IMR-90 (cell line): ENCODE data around the gene COL18A1. TPM values are rescaled to one million over a fixed set of nuclear protein-coding genes. Genes with fewer than 3 reads are reported as not detected.

Source experiments
- ATAC-seq: fragments of 200-7000 bp; cut with Tn5 transposase; 2 replicates; pipeline ENCODE4 v1.9.1; 2020; ENCODE audit warnings: low read depth, mild to moderate bottlenecking, moderate library complexity
- BruUV-seq: library from RNA; stranded (reverse); fragments of 400-500 nt; replicated peaks from 2 replicates; lab custom pipeline; 2021; lab: Mats Ljungman, UMichigan
- CTCF ChIA-PET: fragments of 300-600 bp; formaldehyde crosslinking; extraction: SDS; loops from one replicate; lab custom pipeline; 2021; ENCODE audit warnings: antibody characterized with exemption; lab: Yijun Ruan, JAX
- POLR2A ChIA-PET: fragments of 300-600 bp; sonication (Branson Sonifier 250); formaldehyde crosslinking; loops from one replicate; lab custom pipeline; 2022; ENCODE audit warnings: antibody characterized with exemption; ENCODE audit not compliant: unreplicated experiment; lab: Charles Lee
- DNase-seq: peaks from one replicate; pipeline ENCODE4 v3.0.0; 2013
- H2AFZ ChIP-seq: replicated peaks from 2 replicates; pipeline ENCODE3; 2013; ENCODE audit warnings: low read length, mild to moderate bottlenecking; ENCODE audit not compliant: poor library complexity
- H2AK5ac ChIP-seq: 2 replicates; pipeline ENCODE4 v1.6.1; 2013; ENCODE audit warnings: low read depth, low read length, inconsistent platforms
- H2AK9ac ChIP-seq: replicated peaks from 2 replicates; pipeline ENCODE3; 2013; ENCODE audit warnings: mild to moderate bottlenecking, low read depth, low read length, moderate library complexity; ENCODE audit not compliant: poor library complexity
- H2BK120ac ChIP-seq: 2 replicates; pipeline ENCODE4 v1.6.1; 2013; ENCODE audit warnings: low read depth, low read length, inconsistent platforms
- H2BK15ac ChIP-seq: 3 replicates; pipeline ENCODE4 v1.6.1; 2013; ENCODE audit warnings: low read depth, low read length, inconsistent platforms
- H2BK20ac ChIP-seq: 2 replicates; pipeline ENCODE4 v1.6.1; 2013; ENCODE audit warnings: low read depth, mild to moderate bottlenecking, inconsistent platforms, low read length, moderate library complexity
- H2BK5ac ChIP-seq: 2 replicates; pipeline ENCODE4 v1.6.1; 2013; ENCODE audit warnings: mild to moderate bottlenecking, low read depth, low read length, inconsistent platforms; ENCODE audit not compliant: poor library complexity, severe bottlenecking
- H3K14ac ChIP-seq: replicated peaks from 2 replicates; pipeline ENCODE4 v1.6.1; 2013; ENCODE audit warnings: low read depth, low read length, inconsistent platforms
- H3K18ac ChIP-seq: 2 replicates; pipeline ENCODE4 v1.6.1; 2013; ENCODE audit warnings: low read depth, low read length, control low read depth
- H3K23ac ChIP-seq: 2 replicates; pipeline ENCODE4 v1.6.1; 2013; ENCODE audit warnings: low read depth, low read length, inconsistent platforms
- H3K27ac ChIP-seq: 2 replicates; pipeline ENCODE4 v1.5.1; 2013; ENCODE audit warnings: mild to moderate bottlenecking, control low read depth, low read length; ENCODE audit not compliant: insufficient read depth
- H3K27me3 ChIP-seq: 2 replicates; pipeline ENCODE4 v1.6.1; 2013; ENCODE audit warnings: low read length; ENCODE audit not compliant: control insufficient read depth, insufficient read depth
- H3K36me3 ChIP-seq: 2 replicates; pipeline ENCODE4 v1.6.1; 2013; ENCODE audit warnings: low read length, mixed read lengths; ENCODE audit not compliant: control insufficient read depth, insufficient read depth
- H3K4ac ChIP-seq: 2 replicates; pipeline ENCODE4 v1.6.1; 2013; ENCODE audit warnings: low read depth, low read length, inconsistent platforms
- H3K4me1 ChIP-seq: 2 replicates; pipeline ENCODE4 v1.6.1; 2013; ENCODE audit warnings: low read length, mixed read lengths; ENCODE audit not compliant: control insufficient read depth, insufficient read depth
- H3K4me2 ChIP-seq: 2 replicates; pipeline ENCODE4 v1.6.1; 2013; ENCODE audit warnings: low read depth, mild to moderate bottlenecking, control low read depth, low read length, moderate library complexity
- H3K4me3 ChIP-seq: 2 replicates; pipeline ENCODE4 v1.5.1; 2013; ENCODE audit warnings: low read depth, mild to moderate bottlenecking, control low read depth, low read length, moderate library complexity; ENCODE audit not compliant: insufficient read depth
- H3K56ac ChIP-seq: 2 replicates; pipeline ENCODE4 v1.6.1; 2013; ENCODE audit warnings: low read length, inconsistent platforms; ENCODE audit not compliant: insufficient read depth; ENCODE audit errors: extremely low read depth
- H3K79me1 ChIP-seq, 2 experiments: 2 replicates each; pipeline ENCODE4 v1.6.1; 2013; ENCODE audit warnings: low read length in 2 of 2, inconsistent platforms in 1 of 2, low read depth in 1 of 2
- H3K9ac ChIP-seq: 2 replicates; pipeline ENCODE4 v1.6.1; 2013; ENCODE audit warnings: low read depth, low read length, control low read depth
- H3K9me1 ChIP-seq: 2 replicates; pipeline ENCODE4 v1.6.1; 2013; ENCODE audit warnings: low read length, inconsistent platforms; ENCODE audit not compliant: insufficient read depth
- H3K9me3 ChIP-seq: 2 replicates; pipeline ENCODE4 v1.6.1; 2013; ENCODE audit warnings: low read length; ENCODE audit not compliant: control insufficient read depth, insufficient read depth
- H4K20me1 ChIP-seq: 2 replicates; pipeline ENCODE4 v1.6.1; 2013; ENCODE audit warnings: low read length, inconsistent platforms; ENCODE audit not compliant: insufficient read depth
- H4K5ac ChIP-seq: 2 replicates; pipeline ENCODE4 v1.6.1; 2013; ENCODE audit warnings: mild to moderate bottlenecking, low read depth, low read length, control low read depth
- H4K8ac ChIP-seq, 2 experiments: 2 replicates each; pipeline ENCODE4 v1.6.1; 2013; ENCODE audit warnings: low read depth in 2 of 2, low read length in 2 of 2, control low read depth in 1 of 2, inconsistent platforms in 1 of 2
- H4K91ac ChIP-seq: 2 replicates; pipeline ENCODE4 v1.6.1; 2013; ENCODE audit warnings: low read depth, low read length, inconsistent platforms; ENCODE audit not compliant: insufficient read depth
- BHLHE40 ChIP-seq: fragments of 150-350 bp; IDR thresholded peaks from 2 replicates; pipeline ENCODE4 v1.6.1; 2016; ENCODE audit warnings: mild to moderate bottlenecking, low read depth, low read length
- CHD1 ChIP-seq: IDR thresholded peaks from 2 replicates; pipeline ENCODE4 v1.6.1; 2012; ENCODE audit warnings: low read depth, low read length, improper control_type of control experiment
- MAZ ChIP-seq: IDR thresholded peaks from 2 replicates; pipeline ENCODE4 v1.6.1; 2012; ENCODE audit warnings: low read depth, mild to moderate bottlenecking, low read length, improper control_type of control experiment, moderate library complexity, borderline replicate concordance
- MXI1 ChIP-seq: IDR thresholded peaks from 2 replicates; pipeline ENCODE4 v1.6.1; 2012; ENCODE audit warnings: low read depth, mild to moderate bottlenecking, low read length, moderate library complexity, borderline replicate concordance
- POLR2A ChIP-seq: IDR thresholded peaks from 2 replicates; pipeline ENCODE4 v1.6.1; 2012; ENCODE audit warnings: mild to moderate bottlenecking, low read depth, low read length
- RAD21 ChIP-seq: IDR thresholded peaks from 2 replicates; pipeline ENCODE4 v1.6.1; 2012; ENCODE audit warnings: low read length, improper control_type of control experiment
- RFX5 ChIP-seq: IDR thresholded peaks from 2 replicates; pipeline ENCODE4 v1.8.0; 2012; ENCODE audit warnings: low read depth, mild to moderate bottlenecking, low read length, moderate library complexity
- SMC3 ChIP-seq: fragments of 150-350 bp; IDR thresholded peaks from 2 replicates; pipeline ENCODE4 v1.6.1; 2016; ENCODE audit warnings: low read depth, mild to moderate bottlenecking, antibody characterized with exemption, low read length, moderate library complexity
- WGBS, 2 experiments: methylation state at CpG; one replicate each; pipeline versions ENCODE4 v1.1.5 to v1.1.7; 2013; ENCODE audit warnings: missing lambda C conversion rate in 2 of 2; ENCODE audit not compliant: insufficient read length in 1 of 2; ENCODE audit errors: extremely low coverage in 2 of 2; 5-methylcytosine and 5-hydroxymethylcytosine counted together
- dilution Hi-C: fragments of 300-500 bp; cut with HindIII; formaldehyde crosslinking; loops from one replicate; pipeline ENCODE4 v1.14.3; 2018; ENCODE audit warnings: low sequenced_read_pairs; ENCODE audit not compliant: unreplicated experiment
- in situ Hi-C: fragments of 300-500 bp; cut with MboI; formaldehyde crosslinking; loops from 3 replicates; pipeline ENCODE4 v1.14.3; 2019; ENCODE audit warnings: low sequenced_read_pairs, inconsistent platforms, mixed read lengths
- intact Hi-C: fragments of 100-400 bp; cut with micrococcal nuclease; formaldehyde crosslinking; loops from 2 replicates; pipeline ENCODE4 v1.10.0; 2022
- polyA plus RNA-seq, 3 experiments: library from polyadenylated mRNA; depleted of rRNA; stranded (reverse); fragments of >200 nt; gene quantifications; 2 replicates each; pipeline ENCODE4 v1.2.3, GENCODE V29; 2012; ENCODE audit warnings: low replicate concordance in 1 of 3
- total RNA-seq: library from RNA; depleted of rRNA; stranded (reverse); fragments of >200 nt; gene quantifications from 2 replicates; pipeline ENCODE4 v1.2.3, GENCODE V29; 2012
- TF ChIP-seq, protein P1 (sequence below): fragments of 150-350 bp; IDR thresholded peaks from 2 replicates; pipeline ENCODE4 v1.6.1; 2016; ENCODE audit warnings: low read depth, mild to moderate bottlenecking, low read length, moderate library complexity, borderline replicate concordance
- TF ChIP-seq, protein P2 (sequence below): conservative IDR thresholded peaks from 2 replicates; pipeline ENCODE4 v1.5.1; 2012; ENCODE audit warnings: mild to moderate bottlenecking, low read depth, low read length, improper control_type of control experiment

Gene COL18A1
- total and polyA plus RNA-seq, 2 of the 4 experiments (the other 2 are of a cell fraction), result 4.3 to 46.7 TPM

DNA sequence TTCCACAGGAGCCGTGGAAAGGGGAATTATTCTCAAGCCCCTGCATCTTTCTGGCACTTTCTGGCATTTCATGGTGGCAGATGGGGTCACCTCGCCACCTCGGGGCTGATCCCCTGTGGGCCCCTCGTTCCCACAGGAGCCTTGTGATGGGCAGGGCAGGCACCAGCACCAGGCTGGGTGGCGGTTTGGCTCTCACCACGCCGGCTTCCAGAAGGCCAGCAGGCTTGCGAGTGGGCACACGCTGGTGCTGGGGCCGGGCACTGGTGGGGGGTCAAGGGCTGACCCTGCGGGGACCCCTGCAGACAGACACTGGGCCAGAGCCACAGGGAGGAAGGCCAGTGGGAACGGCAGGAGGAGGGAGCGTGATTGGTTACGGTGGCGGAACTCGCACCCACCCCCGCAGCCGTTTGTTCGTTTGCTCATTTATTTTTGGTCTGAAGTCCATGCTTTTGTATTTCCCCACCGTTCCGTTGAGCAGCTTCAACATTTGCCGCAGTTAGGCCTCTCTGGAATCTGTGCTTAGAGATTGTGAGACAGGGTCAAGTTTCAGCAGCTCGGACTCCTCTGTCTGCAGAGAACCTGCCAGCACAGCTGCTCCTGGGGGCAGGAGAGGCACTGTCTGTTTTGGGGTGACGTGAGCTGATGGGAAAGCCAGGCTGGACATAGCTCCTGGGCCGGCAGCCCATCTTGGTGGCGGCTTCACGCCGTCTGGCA lies 5.3 kb downstream of the COL18A1 start:
- no peak for TF ChIP-seq MXI1
- TF ChIP-seq SMC3, result no peak
- no peak for TF ChIP-seq MAZ
- TF ChIP-seq RFX5, result no peak
- TF ChIP-seq BHLHE40, result no peak
- TF ChIP-seq POLR2A, result no peak
- TF ChIP-seq, protein P1, sequence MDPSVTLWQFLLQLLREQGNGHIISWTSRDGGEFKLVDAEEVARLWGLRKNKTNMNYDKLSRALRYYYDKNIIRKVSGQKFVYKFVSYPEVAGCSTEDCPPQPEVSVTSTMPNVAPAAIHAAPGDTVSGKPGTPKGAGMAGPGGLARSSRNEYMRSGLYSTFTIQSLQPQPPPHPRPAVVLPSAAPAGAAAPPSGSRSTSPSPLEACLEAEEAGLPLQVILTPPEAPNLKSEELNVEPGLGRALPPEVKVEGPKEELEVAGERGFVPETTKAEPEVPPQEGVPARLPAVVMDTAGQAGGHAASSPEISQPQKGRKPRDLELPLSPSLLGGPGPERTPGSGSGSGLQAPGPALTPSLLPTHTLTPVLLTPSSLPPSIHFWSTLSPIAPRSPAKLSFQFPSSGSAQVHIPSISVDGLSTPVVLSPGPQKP, result no peak
- no peak for TF ChIP-seq CHD1
- TF ChIP-seq, protein P2, sequence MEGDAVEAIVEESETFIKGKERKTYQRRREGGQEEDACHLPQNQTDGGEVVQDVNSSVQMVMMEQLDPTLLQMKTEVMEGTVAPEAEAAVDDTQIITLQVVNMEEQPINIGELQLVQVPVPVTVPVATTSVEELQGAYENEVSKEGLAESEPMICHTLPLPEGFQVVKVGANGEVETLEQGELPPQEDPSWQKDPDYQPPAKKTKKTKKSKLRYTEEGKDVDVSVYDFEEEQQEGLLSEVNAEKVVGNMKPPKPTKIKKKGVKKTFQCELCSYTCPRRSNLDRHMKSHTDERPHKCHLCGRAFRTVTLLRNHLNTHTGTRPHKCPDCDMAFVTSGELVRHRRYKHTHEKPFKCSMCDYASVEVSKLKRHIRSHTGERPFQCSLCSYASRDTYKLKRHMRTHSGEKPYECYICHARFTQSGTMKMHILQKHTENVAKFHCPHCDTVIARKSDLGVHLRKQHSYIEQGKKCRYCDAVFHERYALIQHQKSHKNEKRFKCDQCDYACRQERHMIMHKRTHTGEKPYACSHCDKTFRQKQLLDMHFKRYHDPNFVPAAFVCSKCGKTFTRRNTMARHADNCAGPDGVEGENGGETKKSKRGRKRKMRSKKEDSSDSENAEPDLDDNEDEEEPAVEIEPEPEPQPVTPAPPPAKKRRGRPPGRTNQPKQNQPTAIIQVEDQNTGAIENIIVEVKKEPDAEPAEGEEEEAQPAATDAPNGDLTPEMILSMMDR, result no peak
- TF ChIP-seq RAD21, result no peak
- BruUV-seq, result no TSS peak
- H3K9me3 ChIP-seq, result no peaks in the 10 kb centered on the region
- no peaks in the 10 kb centered on the region for H3K27me3 ChIP-seq
- no peak overlapping the region for H2BK120ac ChIP-seq
- H3K4ac ChIP-seq, result no peak overlapping the region
- H3K79me1 ChIP-seq, result peaks cover 23 to 86% of the 10 kb centered on the region in 2 experiments
- peaks cover 7% of the 10 kb centered on the region for H3K36me3 ChIP-seq
- H3K4me2 ChIP-seq, result no peak overlapping the region
- no peak overlapping the region for H2BK15ac ChIP-seq
- H3K56ac ChIP-seq, result no peak overlapping the region
- H4K20me1 ChIP-seq, result peaks cover 92% of the 10 kb centered on the region
- no peak overlapping the region for H3K23ac ChIP-seq
- WGBS, 2 experiments, result 87% methylated on average over 12 of the region's 28 CpGs; no CpG with 5 or more reads in 1 of the 2 experiments
- H4K8ac ChIP-seq, result no peak overlapping the region
- in situ Hi-C loops, result no loop called here
- no peak overlapping the region for H3K4me3 ChIP-seq
- H2AK9ac ChIP-seq, result peak overlapping the region; percentile 50
- H3K9me1 ChIP-seq, result peaks cover 14% of the 10 kb centered on the region
- no peak overlapping the region for H3K27ac ChIP-seq
- intact Hi-C loops, result no loop called here
- no peak overlapping the region for H2AK5ac ChIP-seq
- ChIA-PET CTCF (no interaction called here), POLR2A (no interaction called here)
- no peak overlapping the region for H4K5ac ChIP-seq
- H3K9ac ChIP-seq, result no peak overlapping the region
- H3K14ac ChIP-seq, result no peak overlapping the region
- no peak overlapping the region; the same call in 1 of the 2 replicates for H4K91ac ChIP-seq
- ATAC-seq (no peak), DNase-seq (no peak)
- H2AFZ ChIP-seq, result no peak overlapping the region
- H3K4me1 ChIP-seq, result peaks cover 18% of the 10 kb centered on the region; the same call in 1 of the 2 replicates
- H2BK20ac ChIP-seq, result no peak overlapping the region
- H3K18ac ChIP-seq, result no peak overlapping the region
- no peak overlapping the region for H2BK5ac ChIP-seq
- dilution Hi-C loops, result no loop called here
